ENCODE data around the gene COX7A1. TPM values are rescaled to one million over a fixed set of nuclear protein-coding genes. Genes with fewer than 3 reads are reported as not detected.
A peak's percentile ranks its signal among the peaks of the same experiment; 100 is the strongest.

COX7A1 gene
- total and polyA plus RNA-seq, 2 donors: 40.4 to 45.0 TPM

- H3K27me3 ChIP-seq (ENCODE audit: control insufficient read depth in 2 of 2, insufficient read depth in 1 of 2, low read length in 1 of 2): no peaks in the 10 kb centered on the region
- H3K9me3 ChIP-seq (ENCODE audit: control insufficient read depth in 2 of 2, insufficient read depth in 1 of 2, low read length in 1 of 2): no peaks in the 10 kb centered on the region
- no peaks in the 10 kb centered on the region for H3K4me1 ChIP-seq (ENCODE audit: control insufficient read depth in 2 of 2, insufficient read depth in 2 of 2, low read length in 2 of 2)
- H3K36me3 ChIP-seq (ENCODE audit: control insufficient read depth in 2 of 2, insufficient read depth in 2 of 2, low read length in 1 of 2): peaks cover 37 to 51% of the 10 kb centered on the region in 2 donors
- WGBS: 96% methylated on average over 13 of the region's 13 CpGs
- no peak overlapping the region for H3K27ac ChIP-seq (ENCODE audit: low read depth in 1 of 2, low read length in 1 of 2)
- DNase-seq (ENCODE audit: low read depth in 6 of 9, low spot score in 9 of 9): no peak
- no peak overlapping the region for H3K4me3 ChIP-seq (ENCODE audit: low read length in 2 of 2)
Measured at GRCh38 chr19:36149673-36150406, 2.4 kb downstream of the COX7A1 start.

- H3K4me3 ChIP-seq (ENCODE audit: low read length in 2 of 2): no peak overlapping the region
- no peak overlapping the region for H3K27ac ChIP-seq (ENCODE audit: low read depth in 1 of 2, low read length in 1 of 2)
- H3K27me3 ChIP-seq (ENCODE audit: control insufficient read depth in 2 of 2, insufficient read depth in 1 of 2, low read length in 1 of 2): no peaks in the 10 kb centered on the region
- WGBS: 99% methylated on average over 6 of the region's 6 CpGs
- peaks cover 2 to 5% of the 10 kb centered on the region in 2 donors for H3K4me1 ChIP-seq (ENCODE audit: control insufficient read depth in 2 of 2, insufficient read depth in 2 of 2, low read length in 2 of 2)
- no peaks in the 10 kb centered on the region for H3K9me3 ChIP-seq (ENCODE audit: control insufficient read depth in 2 of 2, insufficient read depth in 1 of 2, low read length in 1 of 2)
- no peak for DNase-seq (ENCODE audit: low read depth in 6 of 9, low spot score in 9 of 9)
- peaks cover 42 to 53% of the 10 kb centered on the region in 2 donors for H3K36me3 ChIP-seq (ENCODE audit: control insufficient read depth in 2 of 2, insufficient read depth in 2 of 2, low read length in 1 of 2)
Measured at GRCh38 chr19:36144624-36145023, 7.6 kb downstream of the COX7A1 start.

GRCh38 chr19:36142496-36142895, 9.8 kb downstream of the COX7A1 start:
- Histone ChIP-seq H3K27me3 (ENCODE audit: control insufficient read depth in 2 of 2, insufficient read depth in 1 of 2, low read length in 1 of 2) (no peaks in the 10 kb centered on the region), H3K9me3 (ENCODE audit: control insufficient read depth in 2 of 2, insufficient read depth in 1 of 2, low read length in 1 of 2) (no peaks in the 10 kb centered on the region), H3K4me3 (ENCODE audit: low read length in 2 of 2) (no peak overlapping the region), H3K27ac (ENCODE audit: low read depth in 1 of 2, low read length in 1 of 2) (no peak overlapping the region), H3K4me1 (ENCODE audit: control insufficient read depth in 2 of 2, insufficient read depth in 2 of 2, low read length in 2 of 2) (peaks cover 7 to 9% of the 10 kb centered on the region in 2 donors), H3K36me3 (ENCODE audit: control insufficient read depth in 2 of 2, insufficient read depth in 2 of 2, low read length in 1 of 2) (peaks cover 33 to 37% of the 10 kb centered on the region in 2 donors)
- 98% methylated on average over 9 of the region's 9 CpGs for WGBS
- no peak for DNase-seq (ENCODE audit: low read depth in 6 of 9, low spot score in 9 of 9)

- Histone ChIP-seq H3K27ac (ENCODE audit: low read depth in 1 of 2, low read length in 1 of 2) (no peak overlapping the region), H3K4me1 (ENCODE audit: control insufficient read depth in 2 of 2, insufficient read depth in 2 of 2, low read length in 2 of 2) (peaks cover 7 to 9% of the 10 kb centered on the region in 2 donors), H3K9me3 (ENCODE audit: control insufficient read depth in 2 of 2, insufficient read depth in 1 of 2, low read length in 1 of 2) (no peaks in the 10 kb centered on the region), H3K4me3 (ENCODE audit: low read length in 2 of 2) (no peak overlapping the region), H3K36me3 (ENCODE audit: control insufficient read depth in 2 of 2, insufficient read depth in 2 of 2, low read length in 1 of 2) (peaks cover 30 to 33% of the 10 kb centered on the region in 2 donors), H3K27me3 (ENCODE audit: control insufficient read depth in 2 of 2, insufficient read depth in 1 of 2, low read length in 1 of 2) (no peaks in the 10 kb centered on the region)
- 97% methylated on average over 14 of the region's 14 CpGs for WGBS
- no peak for DNase-seq (ENCODE audit: low read depth in 6 of 9, low spot score in 9 of 9)
Measured at GRCh38 chr19:36142046-36142445, 10.2 kb downstream of the COX7A1 start.

- peak overlapping the region in 1 of 2 donors; percentile 95 for H3K27ac ChIP-seq (ENCODE audit: low read depth in 1 of 2, low read length in 1 of 2)
- no peaks in the 10 kb centered on the region for H3K9me3 ChIP-seq (ENCODE audit: control insufficient read depth in 2 of 2, insufficient read depth in 1 of 2, low read length in 1 of 2)
- peaks cover 7 to 9% of the 10 kb centered on the region in 2 donors for H3K4me1 ChIP-seq (ENCODE audit: control insufficient read depth in 2 of 2, insufficient read depth in 2 of 2, low read length in 2 of 2)
- peaks cover 28% of the 10 kb centered on the region in 2 donors for H3K36me3 ChIP-seq (ENCODE audit: control insufficient read depth in 2 of 2, insufficient read depth in 2 of 2, low read length in 1 of 2)
- no peaks in the 10 kb centered on the region for H3K27me3 ChIP-seq (ENCODE audit: control insufficient read depth in 2 of 2, insufficient read depth in 1 of 2, low read length in 1 of 2)
- 26% methylated on average over 42 of the region's 42 CpGs for WGBS
- peak overlapping the region; percentile 93 to 95 for H3K4me3 ChIP-seq (ENCODE audit: low read length in 2 of 2)
- peak; percentile 59 to 89 (median 67) for DNase-seq (ENCODE audit: low read depth in 6 of 9, low spot score in 9 of 9)
Measured at GRCh38 chr19:36141039-36141927, 11.0 kb downstream of the COX7A1 start.

- under 1% methylated on average over 31 of the region's 31 CpGs for WGBS
- Histone ChIP-seq H3K4me1 (ENCODE audit: control insufficient read depth in 2 of 2, insufficient read depth in 2 of 2, low read length in 2 of 2) (peaks cover 7 to 9% of the 10 kb centered on the region in 2 donors), H3K36me3 (ENCODE audit: control insufficient read depth in 2 of 2, insufficient read depth in 2 of 2, low read length in 1 of 2) (peaks cover 20 to 21% of the 10 kb centered on the region in 2 donors), H3K27ac (ENCODE audit: low read depth in 1 of 2, low read length in 1 of 2) (peak overlapping the region; percentile 87 to 95), H3K4me3 (ENCODE audit: low read length in 2 of 2) (peak overlapping the region; percentile 93 to 95), H3K9me3 (ENCODE audit: control insufficient read depth in 2 of 2, insufficient read depth in 1 of 2, low read length in 1 of 2) (no peaks in the 10 kb centered on the region), H3K27me3 (ENCODE audit: control insufficient read depth in 2 of 2, insufficient read depth in 1 of 2, low read length in 1 of 2) (no peaks in the 10 kb centered on the region)
- peak in 8 of 9 donors; percentile 19 to 70 (median 38) for DNase-seq (ENCODE audit: low read depth in 6 of 9, low spot score in 9 of 9)
Measured at GRCh38 chr19:36140304-36141038, 11.8 kb downstream of the COX7A1 start.

- Histone ChIP-seq H3K4me1 (ENCODE audit: control insufficient read depth in 2 of 2, insufficient read depth in 2 of 2, low read length in 2 of 2) (peaks cover 7 to 9% of the 10 kb centered on the region in 2 donors), H3K27me3 (ENCODE audit: control insufficient read depth in 2 of 2, insufficient read depth in 1 of 2, low read length in 1 of 2) (no peaks in the 10 kb centered on the region), H3K27ac (ENCODE audit: low read depth in 1 of 2, low read length in 1 of 2) (peak within 1 kb of the TSS; percentile 87 to 95), H3K4me3 (ENCODE audit: low read length in 2 of 2) (peak within 1 kb of the TSS; percentile 93 to 95), H3K36me3 (ENCODE audit: control insufficient read depth in 2 of 2, insufficient read depth in 2 of 2, low read length in 1 of 2) (peaks cover 14 to 19% of the 10 kb centered on the region in 2 donors), H3K9me3 (ENCODE audit: control insufficient read depth in 2 of 2, insufficient read depth in 1 of 2, low read length in 1 of 2) (no peaks in the 10 kb centered on the region)
- WGBS: under 1% methylated on average over 75 of the region's 75 CpGs
- peak; percentile 78 to 96 (median 90) for DNase-seq (ENCODE audit: low read depth in 6 of 9, low spot score in 9 of 9)
Measured at GRCh38 chr19:36139473-36140303, 12.6 kb downstream of the COX7A1 start, which contains the start of gene CAPNS1. TSS of gene CAPNS1 (plus strand) at chr19:36140066. CDS start at chr19:36141012, 946 bp downstream.

GRCh38 chr19:36139120-36139472, 13.2 kb downstream of the COX7A1 start:
- Histone ChIP-seq H3K27me3 (ENCODE audit: control insufficient read depth in 2 of 2, insufficient read depth in 1 of 2, low read length in 1 of 2) (no peaks in the 10 kb centered on the region), H3K4me3 (ENCODE audit: low read length in 2 of 2) (peak overlapping the region; percentile 93 to 95), H3K4me1 (ENCODE audit: control insufficient read depth in 2 of 2, insufficient read depth in 2 of 2, low read length in 2 of 2) (peaks cover 7 to 9% of the 10 kb centered on the region in 2 donors), H3K27ac (ENCODE audit: low read depth in 1 of 2, low read length in 1 of 2) (peak overlapping the region; percentile 87 to 95), H3K36me3 (ENCODE audit: control insufficient read depth in 2 of 2, insufficient read depth in 2 of 2, low read length in 1 of 2) (peaks cover 10 to 13% of the 10 kb centered on the region in 2 donors), H3K9me3 (ENCODE audit: control insufficient read depth in 2 of 2, insufficient read depth in 1 of 2, low read length in 1 of 2) (no peaks in the 10 kb centered on the region)
- WGBS: 73% methylated on average over 7 of the region's 7 CpGs
- no peak for DNase-seq (ENCODE audit: low read depth in 6 of 9, low spot score in 9 of 9)
